Aorta (tissue), 5 donors: ENCODE measurements around the gene AADACL3. TPM values are rescaled to one million over a fixed set of nuclear protein-coding genes. Genes with fewer than 3 reads are reported as not detected.
A peak's percentile ranks its signal among the peaks of the same experiment; 100 is the strongest.

Source experiments
- ATAC-seq: fragments of 200-7000 bp; cut with Tn5 transposase; one replicate; pipeline ENCODE4 v1.9.1; 2022; ENCODE audit warnings: moderate library complexity; ENCODE audit not compliant: low FRiP score
- DNase-seq, 2 donors: peaks; one replicate each; pipeline ENCODE4 v3.0.0-alpha.2; 2020
- H3K27ac ChIP-seq, 2 donors: one replicate each; pipeline ENCODE4 v1.5.1; 2013; ENCODE audit warnings: low read length in 2 of 2, mild to moderate bottlenecking in 2 of 2, moderate library complexity in 2 of 2, control low read depth in 1 of 2, inconsistent platforms in 1 of 2, low read depth in 1 of 2
- H3K27me3 ChIP-seq, 2 donors: one replicate each; pipeline ENCODE4 v1.6.1; 2013; ENCODE audit warnings: control low read depth in 1 of 2, low read length in 1 of 2, mild to moderate bottlenecking in 1 of 2, moderate library complexity in 1 of 2; ENCODE audit not compliant: insufficient read depth in 2 of 2, control insufficient read depth in 1 of 2
- H3K36me3 ChIP-seq, 2 donors: one replicate each; pipeline ENCODE4 v1.6.1; 2013; ENCODE audit warnings: control low read depth in 1 of 2, low read length in 1 of 2, mild to moderate bottlenecking in 1 of 2; ENCODE audit not compliant: insufficient read depth in 2 of 2, control insufficient read depth in 1 of 2
- H3K4me1 ChIP-seq, 2 donors: one replicate each; pipeline ENCODE4 v1.6.1; 2013; ENCODE audit warnings: low read length in 2 of 2, control low read depth in 1 of 2, mild to moderate bottlenecking in 1 of 2, moderate library complexity in 1 of 2; ENCODE audit not compliant: insufficient read depth in 2 of 2, control insufficient read depth in 1 of 2
- H3K4me3 ChIP-seq, 2 donors: one replicate each; pipeline ENCODE4 v1.5.1; 2013; ENCODE audit warnings: low read length in 2 of 2, control low read depth in 1 of 2, mild to moderate bottlenecking in 1 of 2
- H3K9me3 ChIP-seq: one replicate; pipeline ENCODE4 v1.6.1; 2013; ENCODE audit warnings: mild to moderate bottlenecking, low read length; ENCODE audit not compliant: control insufficient read depth
- WGBS, 2 donors: extraction: QIAGEN DNeasy Blood & Tissue Kit; methylation state at CpG; one replicate each; pipeline ENCODE4 v1.1.7; 2013; 5-methylcytosine and 5-hydroxymethylcytosine counted together
- intact Hi-C, 2 donors: fragments of 100-400 bp; cut with DNase I; formaldehyde crosslinking; loops; one replicate each; pipeline versions ENCODE4 v1.14.2 to v1.15.0; 2022
- polyA plus RNA-seq, 2 donors: library from polyadenylated mRNA; stranded (reverse); fragments of 200-250 nt; gene quantifications; one replicate each; pipeline ENCODE4 v1.2.3, GENCODE V29; 2013
- total RNA-seq, 2 donors: library from RNA; stranded (reverse); fragmentation: NEBNext Ultra II Directional; extraction: Animal tissue kit (Norgen Biotek cat#: 25700); gene quantifications; one replicate each; pipeline ENCODE4 v1.2.1, GENCODE V29; 2021
- donor health status: healthy with polysubstance abuse.
- donor health status: Bipolar disorder and iron deficiency.
- donor health status: DM: no; HTN: no; CAD: no.
- donor health status: DM: no; HTN: no; CAD: no.
- donor health status: DM: yes; HTN: yes; CAD: no.

AADACL3 gene
- total and polyA plus RNA-seq, 4 donors, result not detected

- ATAC-seq (peak; percentile 56), DNase-seq (no peak)
- Histone ChIP-seq H3K9me3 (no peaks in the 10 kb centered on the region), H3K36me3 (no peaks in the 10 kb centered on the region), H3K27ac (no peak overlapping the region), H3K27me3 (no peaks in the 10 kb centered on the region), H3K4me3 (no peak overlapping the region), H3K4me1 (no peaks in the 10 kb centered on the region)
- WGBS, 2 donors, result 61 to 65% methylated on average over 10 of the region's 10 CpGs
- intact Hi-C loops, result no loop called here
Observed at GRCh38 chr1:12692967-12693782, 22.7 kb upstream of the AADACL3 start.

- intact Hi-C loops, result no loop called here
- DNase-seq (no peak), ATAC-seq (no peak)
- WGBS, 2 donors, result 83 to 90% methylated on average over 3 of the region's 3 CpGs
- Histone ChIP-seq H3K4me1 (no peaks in the 10 kb centered on the region), H3K4me3 (no peak overlapping the region), H3K36me3 (no peaks in the 10 kb centered on the region), H3K27me3 (no peaks in the 10 kb centered on the region), H3K9me3 (peaks cover 3% of the 10 kb centered on the region), H3K27ac (no peak overlapping the region)
Observed at GRCh38 chr1:12696658-12697057, 19.3 kb upstream of the AADACL3 start.

GRCh38 chr1:12697397-12697796, 18.5 kb upstream of the AADACL3 start:
- Histone ChIP-seq H3K9me3 (peaks cover 3% of the 10 kb centered on the region), H3K27ac (no peak overlapping the region), H3K4me3 (no peak overlapping the region), H3K36me3 (no peaks in the 10 kb centered on the region), H3K27me3 (no peaks in the 10 kb centered on the region), H3K4me1 (no peaks in the 10 kb centered on the region)
- DNase-seq, result no peak
- no peak for ATAC-seq
- intact Hi-C loops, result no loop called here
- 76 to 82% methylated on average over 3 of the region's 3 CpGs for WGBS, 2 donors

GRCh38 chr1:12703821-12704451, 12.0 kb upstream of the AADACL3 start:
- Histone ChIP-seq H3K27me3 (no peaks in the 10 kb centered on the region), H3K27ac (no peak overlapping the region), H3K9me3 (peaks cover 17% of the 10 kb centered on the region), H3K4me3 (no peak overlapping the region), H3K36me3 (no peaks in the 10 kb centered on the region), H3K4me1 (no peaks in the 10 kb centered on the region)
- intact Hi-C loops, result no loop called here
- ATAC-seq (no peak), DNase-seq (no peak)
- 70 to 72% methylated on average over 6 of the region's 6 CpGs for WGBS, 2 donors

GRCh38 chr1:12706061-12706460, 9.8 kb upstream of the AADACL3 start:
- no peak for ATAC-seq
- intact Hi-C loops, result no loop called here
- 73 to 76% methylated on average over 3 of the region's 3 CpGs for WGBS, 2 donors
- peaks cover 15% of the 10 kb centered on the region for H3K9me3 ChIP-seq
- no peak for DNase-seq
- H3K4me3 ChIP-seq, result no peak overlapping the region
- H3K27ac ChIP-seq, result no peak overlapping the region
- no peaks in the 10 kb centered on the region for H3K4me1 ChIP-seq
- H3K36me3 ChIP-seq, result no peaks in the 10 kb centered on the region
- H3K27me3 ChIP-seq, result no peaks in the 10 kb centered on the region

GRCh38 chr1:12708396-12709090, 7.4 kb upstream of the AADACL3 start:
- intact Hi-C loops, result no loop called here
- 72% methylated on average over 4 of the region's 4 CpGs for WGBS, 2 donors

GRCh38 chr1:12709091-12709491, 6.8 kb upstream of the AADACL3 start:
- intact Hi-C loops, result no loop called here
- ATAC-seq, result no peak
- Histone ChIP-seq H3K36me3 (no peaks in the 10 kb centered on the region), H3K27ac (no peak overlapping the region), H3K9me3 (peaks cover 3% of the 10 kb centered on the region), H3K27me3 (no peaks in the 10 kb centered on the region), H3K4me1 (no peaks in the 10 kb centered on the region), H3K4me3 (no peak overlapping the region)
- DNase-seq, result no peak
- 32 to 34% methylated on average over 1 of the region's 1 CpG for WGBS, 2 donors

More at GRCh38 chr1:12708396-12709090, 7.4 kb upstream of the AADACL3 start:
- ATAC-seq, result no peak
- Histone ChIP-seq H3K9me3 (peaks cover 7% of the 10 kb centered on the region), H3K36me3 (no peaks in the 10 kb centered on the region), H3K4me1 (no peaks in the 10 kb centered on the region), H3K4me3 (no peak overlapping the region), H3K27ac (no peak overlapping the region), H3K27me3 (no peaks in the 10 kb centered on the region)
- no peak for DNase-seq

GRCh38 chr1:12709696-12710095, 6.2 kb upstream of the AADACL3 start:
- intact Hi-C loops, result no loop called here
- no peaks in the 10 kb centered on the region for H3K27me3 ChIP-seq
- no peak overlapping the region for H3K27ac ChIP-seq
- H3K36me3 ChIP-seq, result no peaks in the 10 kb centered on the region
- peaks cover 3% of the 10 kb centered on the region for H3K9me3 ChIP-seq
- no peak overlapping the region for H3K4me3 ChIP-seq
- DNase-seq (no peak), ATAC-seq (no peak)
- WGBS, 2 donors, result 51 to 59% methylated on average over 3 of the region's 3 CpGs
- H3K4me1 ChIP-seq, result no peaks in the 10 kb centered on the region
